Stimulated activated CD8-positive, alpha-beta memory T cell treated with anti-CD3 and anti-CD28 coated beads, Interleukin-12 subunit alpha, Interleukin-12 subunit beta, amount 100 ng/mL, for 4 hours (primary cell): ENCODE measurements around the gene LIMK2.
"Not testable (repeated sequence)": the region's sequence is repeated elsewhere in the genome, so short reads cannot be mapped to it uniquely, and the experiment has no call there.

Source experiments
- DNase-seq: peaks from one replicate; pipeline ENCODE4 v3.0.0-alpha.2; 2020; ENCODE audit warnings: low read depth

Gene LIMK2

DNA sequence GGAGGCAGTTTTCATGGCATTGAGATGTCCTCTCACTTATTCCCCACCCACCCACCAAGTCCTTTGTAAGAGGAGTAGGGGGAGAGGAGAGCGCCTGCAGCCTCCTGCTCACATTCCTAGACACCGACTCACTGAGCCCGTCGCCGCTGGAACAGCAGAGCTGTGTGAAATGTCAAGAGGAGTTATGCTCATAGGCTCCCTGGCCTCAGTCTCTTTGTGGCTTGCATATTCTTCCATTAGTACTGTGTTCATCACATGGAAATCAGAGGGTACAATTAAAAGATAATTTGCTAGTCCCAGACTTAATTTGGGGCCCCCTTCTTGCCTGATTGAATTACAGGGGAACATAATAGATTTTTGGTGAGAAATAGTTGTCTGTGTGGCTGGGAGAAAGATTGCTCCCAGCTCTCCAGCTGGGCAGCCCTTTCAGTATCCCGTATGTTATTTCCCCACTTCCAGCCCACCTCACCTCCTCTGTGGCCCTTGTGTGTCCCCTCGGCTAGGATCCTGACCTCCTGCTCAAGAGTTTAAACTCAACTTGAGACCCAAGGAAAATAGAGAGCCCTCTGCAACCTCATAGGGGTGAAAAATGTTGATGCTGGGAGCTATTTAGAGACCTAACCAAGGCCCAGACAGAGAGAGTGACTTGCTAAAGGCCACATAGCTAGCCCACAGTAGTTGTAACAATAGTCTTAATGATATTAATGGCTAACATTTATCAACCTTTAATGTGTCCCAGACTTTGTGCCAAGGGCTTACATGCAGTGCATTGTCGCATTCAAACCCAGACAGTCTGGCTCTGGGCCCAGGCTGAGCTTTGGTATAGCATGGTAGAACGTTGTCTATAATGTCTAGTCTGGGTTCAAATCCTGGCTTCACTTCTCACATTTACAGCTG, 32.2 kb downstream of the LIMK2 start:
- no peak for DNase-seq

DNA sequence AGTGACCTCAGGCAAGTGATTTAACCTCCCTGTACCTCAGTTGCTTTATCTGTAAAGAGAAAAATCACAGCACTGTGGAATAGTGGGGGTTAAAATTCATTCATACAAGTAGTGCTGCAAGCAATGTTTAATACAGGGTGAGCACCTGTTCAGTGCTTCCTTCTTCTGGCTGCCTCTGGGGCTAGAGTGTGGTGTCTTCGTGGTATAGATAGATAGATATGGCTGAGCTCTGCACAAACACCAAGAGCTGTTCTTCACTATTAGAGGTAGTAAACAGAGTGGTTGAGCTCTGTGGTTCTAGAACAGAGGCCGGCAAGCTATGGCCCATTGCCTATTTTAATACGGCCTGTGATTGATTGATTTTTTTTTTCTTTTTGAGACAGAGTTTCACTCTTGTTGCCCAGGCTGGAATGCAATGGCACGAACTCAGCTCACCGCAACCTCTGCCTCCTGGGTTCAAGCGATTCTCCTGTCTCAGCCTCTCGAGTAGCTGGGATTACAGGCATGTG, 32.9 kb downstream of the LIMK2 start:
- DNase-seq, result no peak

DNA sequence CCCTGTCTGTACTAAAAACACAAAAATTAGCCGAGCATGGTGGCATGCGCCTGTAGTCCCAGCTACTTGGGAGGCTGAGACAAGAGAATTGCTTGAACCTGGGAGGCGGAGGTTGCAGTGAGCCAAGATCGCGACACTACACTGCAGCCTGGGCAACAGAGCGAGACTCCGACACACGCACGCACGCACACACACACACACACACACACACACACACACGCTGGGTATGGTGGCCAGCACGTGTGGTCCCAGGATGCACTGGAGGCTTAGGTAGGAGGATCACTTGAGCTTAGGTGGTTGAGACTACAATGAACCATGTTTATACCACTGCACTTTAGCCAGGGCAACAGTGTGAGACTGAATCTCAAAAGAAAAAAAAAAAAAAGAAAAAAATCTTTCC, 33.9 kb downstream of the LIMK2 start:
- DNase-seq, result not testable (repeated sequence)

DNA sequence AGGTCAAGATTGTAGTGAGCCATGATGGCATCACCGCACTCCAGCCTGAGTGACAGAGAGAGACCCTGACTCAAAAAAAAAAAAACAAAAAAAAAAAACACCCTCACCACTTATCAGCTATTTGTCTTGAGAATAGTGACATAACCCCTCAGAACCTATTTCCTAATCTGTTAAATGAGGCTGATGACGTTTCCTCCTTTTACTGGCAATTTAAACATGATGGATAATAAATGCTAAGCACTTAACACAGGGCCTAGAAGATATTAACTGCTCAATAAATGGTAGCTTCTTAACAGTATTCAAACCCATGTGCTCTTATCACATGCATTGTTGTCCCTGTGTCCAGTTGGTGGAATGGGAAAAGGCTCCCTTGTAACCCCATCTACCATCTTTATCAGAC, 34.6 kb downstream of the LIMK2 start:
- no peak for DNase-seq

DNA sequence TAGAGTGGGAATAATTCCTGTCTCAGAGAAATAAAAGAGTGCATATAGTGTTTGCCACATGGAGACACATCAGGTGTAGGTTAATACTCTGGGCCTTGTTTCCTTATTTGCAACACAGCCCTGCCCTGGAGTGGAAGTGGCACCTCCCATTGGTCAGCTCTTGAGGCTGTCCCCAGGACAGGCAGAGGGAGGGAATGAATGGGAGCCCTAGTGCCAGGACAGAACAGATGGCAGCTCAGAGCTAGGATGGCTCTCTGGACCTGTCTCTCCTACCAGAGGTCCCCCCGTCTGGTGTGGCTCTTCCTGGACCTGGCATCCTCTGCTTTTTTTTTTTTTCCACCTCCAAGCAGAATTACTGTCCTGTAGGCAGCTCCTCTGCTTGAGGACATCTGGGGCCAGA, 35.6 kb downstream of the LIMK2 start:
- no peak for DNase-seq

DNA sequence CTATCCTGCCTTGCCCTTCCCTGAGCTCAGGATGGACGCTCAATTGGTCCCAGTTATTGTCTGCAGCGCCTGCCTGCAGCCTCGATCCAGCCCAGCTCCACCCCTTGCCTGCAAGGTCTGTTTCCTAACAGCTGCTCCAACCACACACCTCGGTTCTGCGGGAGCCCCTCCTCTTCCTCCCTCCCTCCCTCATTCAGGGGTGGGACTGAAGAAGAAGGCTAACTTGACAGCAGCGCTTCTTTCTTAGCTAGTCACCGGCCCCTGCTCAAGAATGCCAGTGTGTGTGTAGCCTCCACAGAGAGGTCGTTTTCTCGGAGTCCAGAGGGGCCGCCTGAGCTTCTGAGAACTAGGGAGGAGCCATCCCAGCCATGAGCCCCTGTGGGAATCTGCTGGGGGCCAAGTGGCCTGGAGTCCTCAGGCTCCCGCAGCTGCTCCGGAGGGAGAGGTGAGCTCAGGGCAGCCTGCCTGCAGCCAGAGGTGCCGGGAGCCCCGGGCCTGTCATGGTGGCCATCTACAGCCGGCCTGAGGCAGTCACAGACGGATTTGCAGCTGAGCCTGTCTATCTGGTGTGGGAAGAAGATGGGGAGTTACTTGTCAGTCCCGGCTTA, 36.1 kb downstream of the LIMK2 start:
- peak; percentile 26 for DNase-seq

DNA sequence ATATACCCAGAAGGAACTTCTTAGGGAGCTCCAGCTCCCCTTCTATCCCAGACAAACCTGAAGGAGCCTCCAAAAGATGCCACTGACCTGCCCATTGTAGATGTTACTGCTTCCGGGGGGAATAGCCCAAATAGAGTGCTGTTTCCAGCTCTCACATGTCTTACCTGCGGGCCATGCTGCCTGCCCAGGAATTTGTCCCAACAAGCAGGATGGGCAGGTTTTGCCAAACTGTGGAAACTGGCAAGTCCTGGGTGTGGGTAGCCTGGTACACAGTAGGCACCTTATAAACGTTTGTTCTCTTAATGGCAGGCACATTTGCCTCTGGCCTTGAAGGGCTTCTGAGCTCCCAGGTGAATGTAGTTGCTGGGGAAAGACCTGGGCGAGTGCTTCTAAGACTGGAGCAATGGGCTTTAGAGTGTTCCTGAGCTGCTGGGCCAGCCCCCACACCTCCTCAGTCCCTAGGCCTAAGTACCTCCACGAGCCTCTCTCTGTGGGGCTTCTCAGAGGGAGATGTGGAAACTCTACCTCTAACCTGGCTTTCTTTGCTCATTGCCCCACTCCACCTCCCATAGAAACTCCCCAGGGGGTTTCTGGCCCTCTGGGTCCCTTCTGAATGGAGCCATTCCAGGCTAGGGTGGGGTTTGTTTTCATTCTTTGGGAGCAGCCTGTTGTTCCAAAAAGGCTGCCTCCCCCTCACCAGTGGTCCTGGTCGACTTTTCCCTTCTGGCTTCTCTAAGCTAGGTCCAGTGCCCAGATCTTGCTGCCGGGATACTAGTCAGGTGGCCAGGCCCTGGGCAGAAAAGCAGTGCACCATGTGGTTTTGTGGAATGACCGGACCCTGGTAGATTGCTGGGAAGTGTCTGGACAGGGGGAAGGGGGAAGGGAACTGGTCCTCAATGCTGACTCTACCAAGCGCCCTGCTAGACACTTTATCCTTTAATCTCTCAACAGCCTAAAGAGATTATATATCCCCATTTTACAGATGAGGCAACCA, 37.2 kb downstream of the LIMK2 start:
- DNase-seq, result no peak

DNA sequence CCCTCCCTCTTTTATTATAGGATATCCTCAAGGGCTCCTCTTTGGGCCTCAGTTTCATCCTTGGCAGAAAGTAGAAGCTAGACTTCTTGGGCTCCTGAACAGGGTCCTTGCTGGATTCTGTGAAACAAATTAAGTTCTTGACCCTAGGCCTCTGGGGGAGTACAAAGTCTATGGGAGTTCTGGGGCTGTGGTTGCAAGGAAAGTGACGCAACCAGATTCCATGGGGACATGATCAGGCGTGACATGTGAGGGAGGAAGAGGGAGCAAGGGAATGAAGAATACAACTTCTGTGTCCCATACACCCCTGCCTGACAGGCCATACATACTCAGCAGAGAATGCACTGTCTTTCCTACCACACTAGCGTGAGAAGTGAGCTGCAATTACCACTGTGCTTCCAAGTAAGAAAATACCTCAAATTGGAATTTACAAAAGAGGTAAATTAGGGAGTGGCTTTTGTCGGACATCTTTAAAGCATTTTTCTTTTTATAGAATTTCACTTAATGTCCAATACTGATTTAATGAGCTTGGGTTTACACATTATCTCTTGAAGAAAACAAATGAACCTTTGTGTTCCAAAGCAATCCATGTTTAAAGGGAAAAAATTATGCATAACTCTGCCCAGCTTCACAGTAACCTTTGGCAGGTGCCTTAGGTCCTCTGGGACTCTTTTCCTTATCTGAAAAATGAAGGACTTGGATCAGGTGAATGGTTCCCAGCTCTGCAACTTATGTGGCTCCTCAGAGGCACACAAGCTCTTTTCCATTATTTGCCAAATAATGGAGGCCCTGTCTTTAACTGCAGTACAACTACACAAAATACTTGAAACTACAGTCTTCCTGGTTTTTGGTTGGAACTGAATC, 38.9 kb downstream of the LIMK2 start:
- DNase-seq, result no peak

- DNase-seq, result no peak
Observed at GRCh38 chr22:31253949-31254348, 41.9 kb downstream of the LIMK2 start.

GRCh38 chr22:31259798-31260473, 47.8 kb downstream of the LIMK2 start:
- DNase-seq, result no peak

DNA sequence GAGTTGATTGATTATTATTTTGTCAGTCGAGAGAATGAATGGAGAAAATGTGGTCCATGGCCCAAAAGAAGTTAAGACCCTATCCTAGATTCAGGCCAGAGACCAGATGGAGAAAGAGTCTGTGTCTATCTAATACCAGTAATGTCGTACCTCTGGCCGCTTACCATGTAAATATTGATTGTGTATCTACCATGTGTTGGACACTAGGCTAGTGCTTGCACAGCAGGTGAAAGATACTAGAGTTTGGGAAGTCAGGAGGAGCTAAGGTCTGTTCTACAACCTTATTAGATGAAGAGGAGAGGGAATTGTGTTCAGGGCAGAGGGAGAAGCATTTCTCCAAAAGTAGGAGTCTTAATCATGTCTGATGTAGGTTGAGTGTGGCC, 48.4 kb downstream of the LIMK2 start:
- no peak for DNase-seq

- DNase-seq, result no peak
Observed at GRCh38 chr22:31262312-31263133, 50.4 kb downstream of the LIMK2 start.

GRCh38 chr22:31263896-31264640, 52.0 kb downstream of the LIMK2 start:
- no peak for DNase-seq

DNA sequence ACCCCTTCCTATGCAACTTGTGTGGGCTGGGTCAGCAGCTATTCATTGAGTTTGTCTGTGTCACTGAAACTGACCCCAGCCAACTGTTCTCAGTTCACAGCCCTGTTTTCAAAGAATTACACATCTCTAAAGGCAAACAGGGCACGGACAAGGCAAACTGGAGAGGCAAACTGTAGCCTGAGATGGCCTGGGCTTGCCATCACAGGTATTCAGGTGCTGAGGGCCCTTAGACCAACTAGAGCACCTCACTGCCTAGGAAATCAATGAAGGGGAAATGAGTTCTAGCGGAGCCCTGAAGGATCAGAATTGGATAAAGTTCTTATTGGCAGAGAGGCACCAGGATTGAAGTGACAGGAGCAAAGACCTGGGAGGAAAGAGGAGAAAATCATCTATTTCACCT, 56.2 kb downstream of the LIMK2 start:
- no peak for DNase-seq

DNA sequence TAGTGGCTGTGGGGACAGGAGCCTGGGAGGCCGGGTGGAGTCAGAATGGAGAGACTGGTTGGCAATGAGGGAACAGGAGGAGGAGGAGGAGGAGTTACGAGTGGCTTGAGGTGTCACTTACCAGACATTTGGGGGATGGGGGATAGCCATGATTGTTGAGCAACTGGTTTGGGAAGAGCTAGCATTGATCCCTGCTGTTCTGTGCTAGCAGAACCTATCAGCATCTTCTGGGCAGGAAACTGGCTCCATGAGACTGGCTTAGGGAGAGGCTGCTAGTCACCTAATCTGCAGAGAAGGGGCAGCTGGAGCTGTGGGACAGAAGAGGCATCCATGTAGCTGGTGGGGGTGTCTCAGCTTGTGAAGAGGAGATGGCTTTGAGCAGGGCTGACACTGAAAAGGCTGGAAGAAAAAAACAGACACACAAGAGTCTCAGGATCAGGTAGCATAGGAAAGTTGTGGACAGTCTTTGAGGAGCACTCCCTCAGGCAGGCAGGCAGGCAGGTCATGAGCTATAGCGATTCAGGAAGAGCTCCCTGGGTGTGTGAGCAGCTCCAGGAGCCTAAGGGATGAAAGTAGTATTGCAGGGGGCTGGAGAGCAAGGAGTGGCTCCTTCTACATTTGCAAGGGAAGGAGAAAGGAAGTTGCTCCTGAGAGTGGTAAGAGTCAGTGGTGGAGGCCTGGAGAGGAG, 57.9 kb downstream of the LIMK2 start:
- no peak for DNase-seq

GRCh38 chr22:31271026-31271425, 58.9 kb downstream of the LIMK2 start:
- DNase-seq, result no peak

DNA sequence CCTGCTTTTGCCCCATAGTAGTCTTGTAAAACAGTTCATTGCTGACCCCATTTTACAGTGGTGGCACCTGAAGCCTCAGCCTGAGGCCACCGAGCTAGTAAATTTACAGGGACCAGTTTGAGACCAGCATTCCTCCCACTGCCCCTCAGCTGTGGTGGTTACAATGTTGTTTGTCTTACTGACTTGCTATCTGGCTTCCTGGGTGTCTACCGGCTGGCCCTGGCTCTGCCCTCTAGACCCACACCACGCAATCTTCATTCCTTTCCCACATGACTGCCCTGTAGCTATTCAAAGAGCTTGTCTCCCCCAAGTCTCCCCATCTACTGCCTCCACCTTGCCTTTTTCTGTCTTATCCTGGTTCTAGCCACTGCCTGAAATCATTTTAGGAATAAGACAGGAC, 59.4 kb downstream of the LIMK2 start:
- no peak for DNase-seq
